Posterior vena cava (tissue), 2 donors: ENCODE data around the gene DEPP1. TPM values are rescaled to one million over a fixed set of nuclear protein-coding genes. Genes with fewer than 3 reads are reported as not detected.

Experiments used
- DNase-seq: peaks from one replicate; pipeline ENCODE4 v3.0.0-alpha.2; 2020; ENCODE audit warnings: low spot score
- intact Hi-C, 2 donors: fragments of 100-400 bp; cut with DNase I; formaldehyde crosslinking; loops; one replicate each; pipeline versions ENCODE4 v1.14.1 to v1.14.2; 2022 to 2023
- total RNA-seq, 2 donors: library from RNA; stranded (reverse); fragmentation: NEBNext Ultra II Directional; extraction: Animal tissue kit (Norgen Biotek cat#: 25700); gene quantifications; one replicate each; pipeline ENCODE4 v1.2.1, GENCODE V29; 2021
- donor health status: DM: yes; HTN: yes; CAD: no.
- donor health status: DM: yes; HTN: yes; CAD: no.

The DEPP1 gene
- total RNA-seq, 2 donors from 2014 or later: 58.8 to 105 TPM

GRCh38 chr10:44981172-44982113 lies 2.8 kb upstream of the DEPP1 start:
- intact Hi-C loops: no loop called here
- peak; percentile 84 for DNase-seq

- no peak for DNase-seq
These were observed 1.9 kb upstream of the DEPP1 start for GRCh38 chr10:44980309-44981171.

GRCh38 chr10:44979281-44980191 lies 927 bp upstream of the DEPP1 start:
- DNase-seq: no peak
- intact Hi-C loops: loop anchor here in 1 of 2 donors (5.0 kb wide), 1 partner anchor 47 kb away; no protein-coding TSS in a partner anchor

More at GRCh38 chr10:44980309-44981171, 1.9 kb upstream of the DEPP1 start:
- intact Hi-C loops: no loop called here

GRCh38 chr10:44978213-44978569 lies 418 bp downstream of the DEPP1 start:
- no peak for DNase-seq
- intact Hi-C loops: loop anchor here in 1 of 2 donors (5.0 kb wide), 1 partner anchor 46 kb away; no protein-coding TSS in a partner anchor

- intact Hi-C loops: loop anchor here in 1 of 2 donors (5.0 kb wide), 1 partner anchor 45 kb away; no protein-coding TSS in a partner anchor
These were observed 1.1 kb downstream of the DEPP1 start for GRCh38 chr10:44977287-44978212.

GRCh38 chr10:44976352-44977198 lies 2.0 kb downstream of the DEPP1 start:
- intact Hi-C loops: loop anchor here in 1 of 2 donors (5.0 kb wide), 1 partner anchor 44 kb away; no protein-coding TSS in a partner anchor
- no peak for DNase-seq

More at GRCh38 chr10:44977287-44978212, 1.1 kb downstream of the DEPP1 start:
- DNase-seq: peak; percentile 79

GRCh38 chr10:44975431-44976331 lies 2.9 kb downstream of the DEPP1 start:
- intact Hi-C loops: loop anchor here (1.0 to 5.0 kb wide), 2 partner anchors 43 to 44 kb away; no protein-coding TSS in a partner anchor
- DNase-seq: peak; percentile 79

GRCh38 chr10:44974628-44975430 lies 3.8 kb downstream of the DEPP1 start:
- DNase-seq: peak; percentile 91
- intact Hi-C loops: loop anchor here (1.0 to 5.0 kb wide), 2 partner anchors 43 to 44 kb away; no protein-coding TSS in a partner anchor

- peak; percentile 81 for DNase-seq
- intact Hi-C loops: no loop called here
These were observed 4.5 kb downstream of the DEPP1 start for GRCh38 chr10:44974082-44974627.

GRCh38 chr10:44973323-44974081 lies 5.1 kb downstream of the DEPP1 start:
- intact Hi-C loops: no loop called here
- peak; percentile 67 for DNase-seq

GRCh38 chr10:44972874-44973306 lies 5.7 kb downstream of the DEPP1 start:
- peak; percentile 79 for DNase-seq
- intact Hi-C loops: no loop called here

- peak; percentile 72 for DNase-seq
- intact Hi-C loops: no loop called here
These were observed 6.5 kb downstream of the DEPP1 start for GRCh38 chr10:44971935-44972757.

GRCh38 chr10:44971434-44971833 lies 7.2 kb downstream of the DEPP1 start:
- intact Hi-C loops: no loop called here
- peak; percentile 70 for DNase-seq
